KOPT-K1 (cell line): ENCODE data around the gene TMEM200A.
A peak's percentile ranks its signal among the peaks of the same experiment; 100 is the strongest.

Experiments used
- H3K27ac ChIP-seq: fragments of 200-600 bp; sonication (generic); 2 replicates; pipeline ENCODE4 v1.5.1; 2016; ENCODE audit warnings: antibody characterized with exemption, mild to moderate bottlenecking, low read depth, low read length; ENCODE audit not compliant: poor library complexity, severe bottlenecking
- H3K36me3 ChIP-seq: fragments of 200-600 bp; sonication (generic); 2 replicates; pipeline ENCODE4 v1.5.1; 2017; ENCODE audit warnings: antibody characterized with exemption, mild to moderate bottlenecking, low read length, moderate library complexity; ENCODE audit not compliant: insufficient read depth
- H3K9me3 ChIP-seq: fragments of 200-600 bp; sonication (generic); 2 replicates; pipeline ENCODE4 v1.5.1; 2017; ENCODE audit warnings: antibody characterized with exemption, low read length, mild to moderate bottlenecking; ENCODE audit not compliant: insufficient read depth, poor library complexity, severe bottlenecking

Gene TMEM200A

GRCh38 chr6:130473886-130474285, 108.1 kb downstream of the TMEM200A start:
- Histone ChIP-seq H3K36me3 (no peaks in the 10 kb centered on the region), H3K27ac (no peak overlapping the region), H3K9me3 (peaks cover 25% of the 10 kb centered on the region)

DNA sequence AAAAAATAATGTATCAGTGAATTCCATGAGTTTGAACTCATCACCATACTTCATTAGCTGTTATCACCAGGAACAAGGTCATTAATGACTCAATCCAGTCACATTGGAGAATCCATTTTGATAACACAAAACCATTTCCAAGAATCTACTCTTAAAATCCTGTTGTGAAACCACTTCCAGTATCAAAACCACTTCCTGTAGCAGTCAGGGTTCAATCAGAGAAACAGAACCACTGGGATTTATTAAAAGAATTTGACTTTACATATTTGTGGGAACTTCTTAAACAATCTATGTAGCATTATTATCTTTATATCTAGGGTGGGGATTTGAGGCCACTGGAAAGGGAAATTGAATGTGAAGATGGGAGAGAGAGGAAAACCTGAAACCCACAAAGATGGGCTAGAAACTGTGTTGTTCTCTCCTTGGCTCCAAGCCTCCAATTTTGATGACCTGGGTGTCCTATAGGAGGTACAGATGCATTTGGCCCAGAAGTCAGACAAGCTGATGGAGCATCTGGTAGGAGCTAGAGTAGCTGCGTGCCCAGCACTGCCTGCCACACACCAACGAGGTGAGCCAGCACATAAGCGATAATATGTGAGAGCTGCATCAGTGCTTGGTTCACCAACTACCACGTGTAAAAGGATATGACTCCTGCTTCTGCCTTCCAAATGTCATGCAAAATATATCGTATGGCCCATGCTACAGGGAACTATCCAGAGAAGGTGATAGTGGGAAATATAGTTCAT, 117.0 kb downstream of the TMEM200A start:
- peak overlapping the region; percentile 34 for H3K27ac ChIP-seq
- H3K9me3 ChIP-seq: no peaks in the 10 kb centered on the region
- no peaks in the 10 kb centered on the region for H3K36me3 ChIP-seq

GRCh38 chr6:130485870-130486269, 120.1 kb downstream of the TMEM200A start:
- H3K27ac ChIP-seq: no peak overlapping the region
- no peaks in the 10 kb centered on the region for H3K36me3 ChIP-seq
- H3K9me3 ChIP-seq: no peaks in the 10 kb centered on the region

DNA sequence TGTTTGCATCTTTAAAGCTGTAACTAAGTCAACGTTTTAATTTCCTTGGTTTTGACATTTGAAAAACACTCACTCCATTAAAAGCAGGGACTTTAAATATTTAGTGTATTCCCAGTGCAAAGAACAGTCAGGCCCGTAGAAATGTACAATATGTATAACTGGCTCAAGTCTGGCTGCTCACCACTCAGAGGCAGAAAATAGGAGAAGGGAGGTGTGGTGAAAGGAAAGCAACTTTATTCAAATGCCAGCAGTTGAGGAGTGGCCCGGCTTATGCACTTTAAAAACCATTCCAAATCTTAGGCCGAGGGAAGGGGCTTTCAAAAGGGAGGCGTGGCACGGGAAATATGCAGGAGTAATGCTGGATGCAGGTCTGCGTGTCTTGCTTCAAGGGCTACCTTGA, 120.6 kb downstream of the TMEM200A start:
- Histone ChIP-seq H3K27ac (no peak overlapping the region), H3K36me3 (no peaks in the 10 kb centered on the region), H3K9me3 (peaks cover under 1% of the 10 kb centered on the region)

GRCh38 chr6:130489514-130489913, 123.7 kb downstream of the TMEM200A start:
- H3K9me3 ChIP-seq: peaks cover 16% of the 10 kb centered on the region
- H3K36me3 ChIP-seq: no peaks in the 10 kb centered on the region
- H3K27ac ChIP-seq: no peak overlapping the region
